Adrenal gland (tissue), 12 donors: ENCODE data around the gene SMC1B. TPM values are rescaled to one million over a fixed set of nuclear protein-coding genes. Genes with fewer than 3 reads are reported as not detected.

Experiments used
- DNase-seq, 7 donors: peaks; one replicate each; pipeline ENCODE4 v3.0.0-alpha.2; 2019 to 2020
- H3K27ac ChIP-seq, 5 donors: fragments of 200-600 bp; sonication (generic) in 4 of 5; 1 replicate in 3 of 5; 2 replicates in 2 of 5; pipeline versions ENCODE4 v1.5.1 to v1.8.0; 2016 to 2020; ENCODE audit warnings: mild to moderate bottlenecking in 1 of 5
- H3K27me3 ChIP-seq: fragments of 200-600 bp; 2 replicates; pipeline ENCODE4 v1.8.0; 2021
- H3K36me3 ChIP-seq, 2 donors: fragments of 200-600 bp; replicated peaks in 1 of 2; 1 replicate in 1 of 2; 2 replicates in 1 of 2; pipeline versions ENCODE4 v1.5.1 to v1.8.0; 2018 to 2022
- H3K4me1 ChIP-seq, 2 donors: fragments of 200-600 bp; replicated peaks in 1 of 2; 1 replicate in 1 of 2; 2 replicates in 1 of 2; pipeline versions ENCODE4 v1.5.1 to v1.8.0; 2018 to 2021
- H3K4me3 ChIP-seq, 4 donors: fragments of 200-600 bp; sonication (generic) in 3 of 4; one replicate each; pipeline ENCODE4 v1.5.1; 2016 to 2018
- H3K9me3 ChIP-seq, 3 donors: fragments of 200-600 bp; sonication (generic) in 1 of 3; replicated peaks in 1 of 3; 1 replicate in 2 of 3; 2 replicates in 1 of 3; pipeline versions ENCODE4 v1.5.1 to v1.8.0; 2016 to 2021
- POLR2A ChIP-seq, 2 donors: fragments of 450-650 bp; IDR thresholded peaks; one replicate each; pipeline ENCODE4 v1.6.1; 2017; ENCODE audit warnings: antibody characterized with exemption in 2 of 2, mild to moderate bottlenecking in 2 of 2, moderate library complexity in 1 of 2
- WGBS, 4 donors: extraction: QIAGEN DNeasy Blood & Tissue Kit in 2 of 4; methylation state at CpG; one replicate each; pipeline versions ENCODE4 v1.1.5 to v1.1.7; 2013 to 2017; 5-methylcytosine and 5-hydroxymethylcytosine counted together
- intact Hi-C, 2 donors: fragments of 100-400 bp; cut with DNase I; formaldehyde crosslinking; loops; one replicate each; pipeline versions ENCODE4 v1.14.1 to v1.15.0; 2022 to 2023
- polyA plus RNA-seq, 3 donors: library from polyadenylated mRNA; stranded (reverse); fragments of 200-250 nt in 2 of 3; fragments of 350-450 nt in 1 of 3; fragmentation: Illumina TruSeq in 1 of 3; extraction: RNeasy Lipid Tissue Mini Kit (QIAGEN cat#74804) in 1 of 3; gene quantifications; one replicate each; pipeline ENCODE4 v1.2.3, GENCODE V29; 2013 to 2014
- total RNA-seq, 9 donors: library from RNA; depleted of rRNA in 4 of 9; stranded (reverse); fragments of >200 nt in 4 of 9; fragments of 120-200 nt in 1 of 9; fragmentation: NEBNext Ultra II Directional in 1 of 9; extraction: Animal tissue kit (Norgen Biotek cat#: 25700) in 1 of 9; gene quantifications; one replicate each; pipeline versions ENCODE4 v1.1.0 to v1.2.4, GENCODE V29; 2013 to 2023
- TF ChIP-seq, protein P1 (sequence below), 6 experiments: fragments of 450-650 bp in 4 of 6; fragments of 200-600 bp in 2 of 6; sonication (generic) in 1 of 6; IDR thresholded peaks; 1 replicate in 5 of 6; 2 replicates in 1 of 6; pipeline versions ENCODE4 v1.5.1 to v1.8.0; 2016 to 2021; ENCODE audit warnings: antibody characterized with exemption in 6 of 6, mild to moderate bottlenecking in 2 of 6, moderate library complexity in 1 of 6
- donor health status: healthy with polysubstance abuse.
- donor health status: Bipolar disorder and iron deficiency.
- donor health status: DM: yes; HTN: yes; CAD: no.
- donor health status: DM: no; HTN: no; CAD: no.
- donor health status: DM: no; HTN: no; CAD: no.
- donor health status: DM: yes; HTN: yes; CAD: no.

Gene SMC1B
- total and polyA plus RNA-seq, 12 donors, result 0.06 TPM; not detected in 11

DNA sequence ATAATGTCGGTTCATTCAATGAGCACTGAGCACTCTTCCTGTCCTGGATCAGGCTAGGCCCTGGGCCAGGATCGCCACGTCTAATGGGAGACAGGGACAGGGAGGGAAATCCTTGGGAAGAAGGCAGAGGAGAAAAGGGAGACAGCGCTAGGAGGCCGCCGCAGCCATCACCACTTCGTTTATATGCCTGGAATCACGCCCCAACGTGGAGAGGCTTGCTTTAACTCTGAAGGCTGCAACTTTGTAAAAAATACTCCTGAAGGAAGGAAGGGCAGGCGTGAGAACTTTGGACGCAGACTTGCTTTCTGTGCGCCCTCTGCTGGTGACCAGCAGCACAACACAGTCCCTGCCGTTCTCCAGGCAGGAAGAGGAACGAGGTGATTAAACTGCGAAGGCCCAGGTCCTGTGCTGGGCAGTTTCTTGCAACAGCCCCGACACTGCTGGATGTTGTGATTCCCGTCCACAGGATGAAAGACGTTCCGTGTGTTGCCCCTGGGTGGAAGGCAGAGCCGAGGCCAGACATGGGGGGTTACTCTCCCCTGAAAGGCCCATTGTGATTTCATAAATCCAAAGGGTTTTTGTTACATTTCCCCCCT is 22.2 kb upstream of the SMC1B start:
- Histone ChIP-seq H3K4me3 (no peak overlapping the region), H3K27ac (peak overlapping the region in 2 of 5 donors; percentile 51 to 69), H3K9me3 (no peaks in the 10 kb centered on the region), H3K36me3 (no peaks in the 10 kb centered on the region), H3K27me3 (peaks cover 4% of the 10 kb centered on the region), H3K4me1 (peaks cover 0 to 5% of the 10 kb centered on the region in 2 donors)
- DNase-seq, result peak; percentile 84 to 96 (median 91)
- 2 to 5% (median 3%) methylated on average over 19 to 20 of the region's 20 CpGs for WGBS, 4 donors
- TF ChIP-seq, protein P1, sequence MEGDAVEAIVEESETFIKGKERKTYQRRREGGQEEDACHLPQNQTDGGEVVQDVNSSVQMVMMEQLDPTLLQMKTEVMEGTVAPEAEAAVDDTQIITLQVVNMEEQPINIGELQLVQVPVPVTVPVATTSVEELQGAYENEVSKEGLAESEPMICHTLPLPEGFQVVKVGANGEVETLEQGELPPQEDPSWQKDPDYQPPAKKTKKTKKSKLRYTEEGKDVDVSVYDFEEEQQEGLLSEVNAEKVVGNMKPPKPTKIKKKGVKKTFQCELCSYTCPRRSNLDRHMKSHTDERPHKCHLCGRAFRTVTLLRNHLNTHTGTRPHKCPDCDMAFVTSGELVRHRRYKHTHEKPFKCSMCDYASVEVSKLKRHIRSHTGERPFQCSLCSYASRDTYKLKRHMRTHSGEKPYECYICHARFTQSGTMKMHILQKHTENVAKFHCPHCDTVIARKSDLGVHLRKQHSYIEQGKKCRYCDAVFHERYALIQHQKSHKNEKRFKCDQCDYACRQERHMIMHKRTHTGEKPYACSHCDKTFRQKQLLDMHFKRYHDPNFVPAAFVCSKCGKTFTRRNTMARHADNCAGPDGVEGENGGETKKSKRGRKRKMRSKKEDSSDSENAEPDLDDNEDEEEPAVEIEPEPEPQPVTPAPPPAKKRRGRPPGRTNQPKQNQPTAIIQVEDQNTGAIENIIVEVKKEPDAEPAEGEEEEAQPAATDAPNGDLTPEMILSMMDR (IDR thresholded peaks at IDR 0.05), result peak; percentile 95 to 98 (median 98)
- TF ChIP-seq POLR2A (IDR thresholded peaks at IDR 0.05), result no peak
- intact Hi-C loops, result loop anchor here in 1 of 2 donors (2.0 to 10.0 kb wide), 2 partner anchors 165 to 331 kb away; no protein-coding TSS in a partner anchor

DNA sequence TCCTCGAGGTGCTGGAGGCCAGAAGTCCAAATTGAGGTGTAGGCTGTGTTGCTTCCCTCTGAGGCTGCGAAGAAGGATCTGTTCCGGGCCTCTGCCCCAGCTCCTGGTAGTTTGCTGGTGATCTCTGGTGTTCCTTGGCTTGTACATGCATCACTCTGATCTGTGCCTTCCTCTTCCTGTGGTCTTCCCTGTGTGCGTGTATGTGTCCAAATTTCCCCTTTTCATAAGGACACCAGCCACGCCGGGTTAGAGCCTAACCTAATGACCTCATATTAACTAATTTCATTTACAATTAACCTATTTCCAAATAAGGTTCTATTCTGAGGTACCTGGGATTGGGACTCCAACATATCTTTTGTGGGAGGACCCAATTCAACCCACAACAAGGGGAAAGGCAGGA is 21.6 kb upstream of the SMC1B start:
- intact Hi-C loops, result loop anchor here (2.0 to 10.0 kb wide), 4 partner anchors 163 to 330 kb away; no protein-coding TSS in a partner anchor
- TF ChIP-seq POLR2A (IDR thresholded peaks at IDR 0.05), result no peak
- TF ChIP-seq, protein P1 (IDR thresholded peaks at IDR 0.05), result no peak
- Histone ChIP-seq H3K27me3 (peaks cover 3% of the 10 kb centered on the region), H3K36me3 (no peaks in the 10 kb centered on the region), H3K9me3 (no peaks in the 10 kb centered on the region), H3K4me3 (no peak overlapping the region), H3K27ac (peak overlapping the region in 1 of 5 donors; percentile 69), H3K4me1 (peaks cover 0 to 5% of the 10 kb centered on the region in 2 donors)
- no peak for DNase-seq
- WGBS, 4 donors, result 75 to 84% (median 80%) methylated on average over 4 to 6 of the region's 6 CpGs

DNA sequence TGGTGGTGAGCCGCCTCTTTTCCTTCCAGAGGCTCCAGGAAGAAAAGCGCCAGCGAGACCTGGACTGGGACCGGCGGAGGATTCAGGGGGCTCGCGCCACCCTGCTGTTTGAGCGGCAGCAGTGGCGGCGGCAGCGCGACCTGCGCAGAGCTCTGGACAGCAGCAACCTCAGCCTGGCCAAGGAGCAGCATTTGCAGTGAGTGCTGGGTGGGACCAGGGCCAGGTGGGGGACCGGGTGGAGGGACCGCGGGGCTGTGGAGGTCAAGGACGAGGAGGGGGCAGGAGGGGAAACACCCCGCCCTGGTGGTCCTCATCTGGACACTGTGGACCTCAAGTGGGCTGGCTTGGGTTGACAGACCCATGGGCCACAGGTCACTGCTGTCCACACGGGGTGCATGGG is 17.5 kb upstream of the SMC1B start:
- H3K4me3 ChIP-seq, result no peak overlapping the region
- no peaks in the 10 kb centered on the region for H3K9me3 ChIP-seq
- intact Hi-C loops, result loop anchor here (5.0 to 10.0 kb wide), 3 partner anchors 159 to 326 kb away; no protein-coding TSS in a partner anchor
- peaks cover 0 to 5% of the 10 kb centered on the region in 2 donors for H3K4me1 ChIP-seq
- no peak for DNase-seq
- no peak overlapping the region for H3K27ac ChIP-seq
- 77 to 95% (median 87%) methylated on average over 7 to 19 of the region's 19 CpGs for WGBS, 4 donors
- H3K27me3 ChIP-seq, result no peaks in the 10 kb centered on the region
- H3K36me3 ChIP-seq, result no peaks in the 10 kb centered on the region
- no peak for TF ChIP-seq POLR2A (IDR thresholded peaks at IDR 0.05)

DNA sequence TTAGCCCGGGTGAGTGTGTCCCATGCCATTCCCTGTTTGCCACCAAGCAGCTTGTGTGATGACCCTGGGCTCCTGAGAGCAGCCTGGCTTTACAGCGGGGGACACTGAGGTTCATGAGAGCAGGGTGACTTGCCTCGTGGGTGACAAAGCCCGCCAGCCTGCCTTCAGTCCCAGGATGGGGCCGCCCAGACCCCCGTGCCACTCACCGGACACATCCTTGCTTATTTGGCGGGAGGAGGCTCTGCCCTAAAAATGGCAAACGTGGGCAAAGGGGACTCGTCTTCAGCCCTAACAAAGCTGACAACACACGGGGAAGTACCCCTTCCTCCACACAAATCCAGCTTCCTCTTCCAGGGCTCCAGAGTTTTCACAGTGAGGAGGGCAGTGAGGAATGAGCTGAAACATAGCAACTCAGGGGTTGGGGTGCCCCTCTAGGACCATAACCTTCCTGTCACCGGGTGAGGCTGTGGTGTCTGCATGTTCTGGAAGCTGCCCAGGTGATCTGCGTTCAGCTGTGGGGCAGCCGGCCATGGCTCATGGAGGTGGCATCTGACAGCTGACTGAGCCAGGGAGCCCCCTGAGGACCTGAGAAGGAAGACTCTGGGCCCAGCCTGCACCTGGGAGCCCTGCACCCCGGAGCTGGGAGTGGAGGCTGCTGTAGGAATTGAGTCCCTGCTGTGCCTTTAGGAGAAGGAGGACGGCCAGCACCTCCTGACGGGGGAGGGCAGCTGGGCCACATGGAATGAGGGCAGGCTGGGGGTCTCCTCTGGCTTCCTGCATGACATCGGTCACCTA is 16.8 kb upstream of the SMC1B start:
- Histone ChIP-seq H3K4me1 (peaks cover 0 to 2% of the 10 kb centered on the region in 2 donors), H3K4me3 (no peak overlapping the region), H3K27me3 (no peaks in the 10 kb centered on the region), H3K36me3 (no peaks in the 10 kb centered on the region), H3K27ac (no peak overlapping the region), H3K9me3 (no peaks in the 10 kb centered on the region)
- intact Hi-C loops, result loop anchor here (5.0 to 10.0 kb wide), 3 partner anchors 158 to 325 kb away; no protein-coding TSS in a partner anchor
- no peak for TF ChIP-seq POLR2A (IDR thresholded peaks at IDR 0.05)
- TF ChIP-seq, protein P1 (IDR thresholded peaks at IDR 0.05), result no peak
- WGBS, 4 donors, result 78 to 92% (median 79%) methylated on average over 15 to 18 of the region's 18 CpGs
- DNase-seq, result no peak
